ENCODE data around the gene COL4A4.

The COL4A4 gene

GRCh38 chr2:227161947-227162346 is 2.1 kb downstream of the COL4A4 start:
- no peak for DNase-seq (ENCODE audit: low read depth in 2 of 2)

- DNase-seq (ENCODE audit: low read depth in 2 of 2): no peak
Measured at GRCh38 chr2:227160164-227160563, 3.8 kb downstream of the COL4A4 start.

- no peak for DNase-seq (ENCODE audit: low read depth in 2 of 2)
Measured at GRCh38 chr2:227154986-227155774, 8.8 kb downstream of the COL4A4 start.

GRCh38 chr2:227153758-227154486 is 10.1 kb downstream of the COL4A4 start:
- no peak for DNase-seq (ENCODE audit: low read depth in 2 of 2)

- no peak for DNase-seq (ENCODE audit: low read depth in 2 of 2)
Measured at GRCh38 chr2:227153307-227153706, 10.7 kb downstream of the COL4A4 start.

GRCh38 chr2:227152093-227152766 is 11.8 kb downstream of the COL4A4 start:
- DNase-seq (ENCODE audit: low read depth in 2 of 2): no peak

GRCh38 chr2:227150222-227150936 is 13.6 kb downstream of the COL4A4 start:
- DNase-seq (ENCODE audit: low read depth in 2 of 2): no peak

GRCh38 chr2:227148106-227148505 is 15.9 kb downstream of the COL4A4 start:
- DNase-seq (ENCODE audit: low read depth in 2 of 2): no peak

GRCh38 chr2:227147023-227147422 is 17.0 kb downstream of the COL4A4 start:
- no peak for DNase-seq (ENCODE audit: low read depth in 2 of 2)

GRCh38 chr2:227146456-227146855 is 17.5 kb downstream of the COL4A4 start:
- no peak for DNase-seq (ENCODE audit: low read depth in 2 of 2)

GRCh38 chr2:227143895-227144294 is 20.1 kb downstream of the COL4A4 start:
- no peak for DNase-seq (ENCODE audit: low read depth in 2 of 2)

- no peak for DNase-seq (ENCODE audit: low read depth in 2 of 2)
Measured at GRCh38 chr2:227141301-227141700, 22.7 kb downstream of the COL4A4 start.

- DNase-seq (ENCODE audit: low read depth in 2 of 2): no peak
Measured at GRCh38 chr2:227134591-227134990, 29.4 kb downstream of the COL4A4 start.

- DNase-seq (ENCODE audit: low read depth in 2 of 2): no peak
Measured at GRCh38 chr2:227132986-227133385, 31.0 kb downstream of the COL4A4 start.

- DNase-seq (ENCODE audit: low read depth in 2 of 2): no peak
Measured at GRCh38 chr2:227130636-227131035, 33.4 kb downstream of the COL4A4 start.

GRCh38 chr2:227127201-227127600 is 36.8 kb downstream of the COL4A4 start:
- DNase-seq (ENCODE audit: low read depth in 2 of 2): no peak

GRCh38 chr2:227125506-227125905 is 38.5 kb downstream of the COL4A4 start:
- no peak for DNase-seq (ENCODE audit: low read depth in 2 of 2)

GRCh38 chr2:227124811-227125210 is 39.2 kb downstream of the COL4A4 start:
- no peak for DNase-seq (ENCODE audit: low read depth in 2 of 2)

GRCh38 chr2:227123697-227124096 is 40.3 kb downstream of the COL4A4 start:
- no peak for DNase-seq (ENCODE audit: low read depth in 2 of 2)

- DNase-seq (ENCODE audit: low read depth in 2 of 2): no peak
Measured at GRCh38 chr2:227118353-227118752, 45.7 kb downstream of the COL4A4 start.

- no peak for DNase-seq (ENCODE audit: low read depth in 2 of 2)
Measured at GRCh38 chr2:227117852-227118251, 46.2 kb downstream of the COL4A4 start.

GRCh38 chr2:227117027-227117426 is 47.0 kb downstream of the COL4A4 start:
- DNase-seq (ENCODE audit: low read depth in 2 of 2): no peak

All from stimulated activated CD8-positive, alpha-beta memory T cell treated with anti-CD3 and anti-CD28 coated beads, Interleukin-7, amount 100 ng/mL, for 1 hour (primary cell).